Pulmonary artery endothelial cell (primary cell): ENCODE data around the gene NEURL1. TPM values are rescaled to one million over a fixed set of nuclear protein-coding genes. Genes with fewer than 3 reads are reported as not detected.
"Not testable (repeated sequence)": the region's sequence is repeated elsewhere in the genome, so short reads cannot be mapped to it uniquely, and the experiment has no call there.

ENCODE experiments used
- DNase-seq: peaks from one replicate; pipeline ENCODE4 v3.0.0-alpha.2; 2011; ENCODE audit warnings: low read depth, low spot score
- total RNA-seq: library from RNA; depleted of rRNA; stranded (reverse); fragments of >200 nt; gene quantifications from 2 replicates; pipeline ENCODE4 v1.2.3, GENCODE V29; 2014

The NEURL1 gene
- total RNA-seq, 1 donor from 2014 or later, result 0.20 TPM

- no peak for DNase-seq
These were observed 127.6 kb downstream of the NEURL1 start for GRCh38 chr10:103620891-103621782.

- DNase-seq, result no peak
These were observed 128.2 kb downstream of the NEURL1 start for GRCh38 chr10:103621783-103622125.

GRCh38 chr10:103622286-103622685 is 128.8 kb downstream of the NEURL1 start:
- DNase-seq, result no peak

- no peak for DNase-seq
These were observed 129.6 kb downstream of the NEURL1 start for GRCh38 chr10:103622935-103623574.

GRCh38 chr10:103626178-103626577 is 132.7 kb downstream of the NEURL1 start:
- no peak for DNase-seq

GRCh38 chr10:103627111-103627892 is 133.8 kb downstream of the NEURL1 start:
- DNase-seq, result no peak

- no peak for DNase-seq
These were observed 134.4 kb downstream of the NEURL1 start for GRCh38 chr10:103627893-103628292.

- DNase-seq, result no peak
These were observed 136.1 kb downstream of the NEURL1 start for GRCh38 chr10:103629581-103629980.

GRCh38 chr10:103630156-103630555 is 136.7 kb downstream of the NEURL1 start:
- no peak for DNase-seq

- DNase-seq, result no peak
These were observed 138.7 kb downstream of the NEURL1 start for GRCh38 chr10:103632247-103632642.

GRCh38 chr10:103632871-103633270 is 139.4 kb downstream of the NEURL1 start:
- not testable (repeated sequence) for DNase-seq

- no peak for DNase-seq
These were observed 140.3 kb downstream of the NEURL1 start for GRCh38 chr10:103633846-103634245.

GRCh38 chr10:103635580-103635979 is 142.1 kb downstream of the NEURL1 start:
- no peak for DNase-seq

- DNase-seq, result no peak
These were observed 143.0 kb downstream of the NEURL1 start for GRCh38 chr10:103636492-103636891.

GRCh38 chr10:103637011-103637410 is 143.5 kb downstream of the NEURL1 start:
- no peak for DNase-seq

- DNase-seq, result no peak
These were observed 144.5 kb downstream of the NEURL1 start for GRCh38 chr10:103637927-103638557.

- DNase-seq, result no peak
These were observed 145.4 kb downstream of the NEURL1 start for GRCh38 chr10:103638948-103639347.

- no peak for DNase-seq
These were observed 147.1 kb downstream of the NEURL1 start for GRCh38 chr10:103640436-103641181.

GRCh38 chr10:103641326-103641725 is 147.8 kb downstream of the NEURL1 start:
- DNase-seq, result no peak
